DMS 273 (cell line): ENCODE measurements around the gene BRAF.
"Not testable (repeated sequence)": the region's sequence is repeated elsewhere in the genome, so short reads cannot be mapped to it uniquely, and the experiment has no call there.

ENCODE experiments used
- DNase-seq: peaks from one replicate; lab custom pipeline; 2025; ENCODE audit not compliant: unreplicated experiment; lab: John Stamatoyannopoulos, UW

BRAF gene

DNA sequence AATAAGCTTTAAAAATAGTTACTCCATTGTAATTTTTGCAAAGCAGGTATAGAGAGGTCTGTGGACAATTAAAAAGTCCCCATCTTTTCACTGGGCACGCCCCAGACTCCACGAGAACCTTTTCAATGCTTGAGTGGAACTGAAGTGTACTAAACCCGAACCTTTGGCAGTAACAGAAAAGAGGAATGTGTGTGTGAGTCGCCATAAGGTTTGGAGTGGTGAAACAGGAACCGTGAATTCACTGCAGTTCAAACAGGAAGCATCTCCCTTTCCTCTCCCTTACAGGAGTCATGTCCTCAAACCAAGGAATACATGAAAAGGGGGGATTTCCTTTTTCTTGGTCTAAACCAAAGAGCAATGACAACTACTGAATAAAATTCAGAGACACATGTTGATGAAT is 205.0 kb downstream of the BRAF start:
- DNase-seq: no peak

- no peak for DNase-seq
Measured at GRCh38 chr7:140714331-140715040, 210.2 kb downstream of the BRAF start.

GRCh38 chr7:140712392-140712791 is 212.3 kb downstream of the BRAF start:
- not testable (repeated sequence) for DNase-seq

DNA sequence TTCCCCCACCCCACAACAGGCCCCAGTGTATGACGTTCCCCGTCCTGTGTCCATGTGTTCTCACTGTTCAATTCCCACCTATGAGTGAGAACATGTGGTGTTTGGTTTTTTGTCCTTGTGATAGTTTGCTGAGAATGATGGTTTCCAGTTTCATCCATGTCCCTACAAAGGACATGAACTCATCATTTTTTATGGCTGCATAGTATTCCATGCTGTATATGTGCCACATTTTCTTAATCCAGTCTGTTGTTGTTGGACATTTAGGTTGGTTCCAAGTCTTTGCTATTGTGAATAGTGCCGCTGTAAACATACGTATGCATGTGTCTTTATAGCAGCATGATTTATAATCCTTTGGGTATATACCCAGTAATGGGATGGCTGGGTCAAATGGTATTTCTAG is 216.0 kb downstream of the BRAF start:
- not testable (repeated sequence) for DNase-seq

DNA sequence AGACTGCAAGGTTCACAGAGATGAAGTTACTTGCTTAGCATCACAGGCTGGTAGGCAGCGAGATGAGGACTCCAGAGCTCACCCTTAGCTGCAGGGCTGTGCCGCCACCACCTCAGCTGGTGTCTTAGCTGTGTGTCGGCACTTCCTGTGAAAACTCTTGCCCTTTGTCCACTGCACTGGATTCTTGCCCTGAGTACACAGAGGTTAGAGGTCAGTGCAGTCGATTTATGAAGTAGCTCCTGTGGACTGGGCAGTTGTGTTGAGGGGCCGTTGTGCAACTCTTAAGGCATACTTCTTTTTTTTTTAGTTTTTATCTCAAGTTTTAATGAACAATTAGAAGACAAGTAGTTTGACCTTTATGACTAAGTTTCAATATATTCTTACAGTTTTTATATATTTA is 217.6 kb downstream of the BRAF start:
- DNase-seq: no peak

DNA sequence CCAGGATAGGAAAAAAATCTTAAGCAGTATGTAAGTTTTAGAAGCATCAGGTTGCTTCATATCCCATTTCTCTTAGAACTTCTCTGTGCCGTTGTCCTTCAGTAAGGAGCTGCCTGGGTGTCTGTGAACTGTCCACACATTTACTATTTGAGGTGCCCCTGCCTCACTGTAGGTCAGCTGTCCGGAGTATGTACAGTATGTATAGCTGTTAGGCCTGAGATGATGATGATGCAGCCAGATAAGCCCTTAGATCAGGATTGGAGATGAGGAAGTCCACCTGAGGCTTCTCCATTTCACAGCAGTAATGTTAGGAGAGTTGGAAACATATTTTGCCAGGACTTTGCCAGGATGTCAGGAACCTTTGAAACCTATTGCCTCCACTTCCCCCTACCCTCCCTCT is 220.5 kb downstream of the BRAF start:
- DNase-seq: no peak

DNA sequence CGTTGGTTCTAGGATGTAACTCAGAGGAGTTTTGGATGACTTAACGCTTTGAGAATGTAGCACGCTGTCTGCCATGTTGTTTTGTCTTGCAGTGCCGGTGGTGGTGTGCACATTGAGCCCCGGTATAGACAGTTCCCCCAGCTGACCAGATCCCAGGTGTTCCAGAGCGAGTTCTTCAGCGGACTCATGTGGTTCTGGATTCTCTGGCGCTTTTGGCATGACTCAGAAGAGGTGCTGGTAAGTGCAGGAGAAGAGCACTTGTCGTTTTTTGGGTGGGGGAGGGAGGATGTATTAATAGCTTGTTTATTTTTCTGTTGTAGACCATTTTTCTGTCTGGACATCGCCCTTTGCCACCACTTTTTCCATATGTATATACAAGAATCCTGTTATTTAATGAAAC is 222.0 kb downstream of the BRAF start:
- DNase-seq: no peak

GRCh38 chr7:140698477-140698876 is 226.3 kb downstream of the BRAF start:
- peak; percentile 42 for DNase-seq

DNA sequence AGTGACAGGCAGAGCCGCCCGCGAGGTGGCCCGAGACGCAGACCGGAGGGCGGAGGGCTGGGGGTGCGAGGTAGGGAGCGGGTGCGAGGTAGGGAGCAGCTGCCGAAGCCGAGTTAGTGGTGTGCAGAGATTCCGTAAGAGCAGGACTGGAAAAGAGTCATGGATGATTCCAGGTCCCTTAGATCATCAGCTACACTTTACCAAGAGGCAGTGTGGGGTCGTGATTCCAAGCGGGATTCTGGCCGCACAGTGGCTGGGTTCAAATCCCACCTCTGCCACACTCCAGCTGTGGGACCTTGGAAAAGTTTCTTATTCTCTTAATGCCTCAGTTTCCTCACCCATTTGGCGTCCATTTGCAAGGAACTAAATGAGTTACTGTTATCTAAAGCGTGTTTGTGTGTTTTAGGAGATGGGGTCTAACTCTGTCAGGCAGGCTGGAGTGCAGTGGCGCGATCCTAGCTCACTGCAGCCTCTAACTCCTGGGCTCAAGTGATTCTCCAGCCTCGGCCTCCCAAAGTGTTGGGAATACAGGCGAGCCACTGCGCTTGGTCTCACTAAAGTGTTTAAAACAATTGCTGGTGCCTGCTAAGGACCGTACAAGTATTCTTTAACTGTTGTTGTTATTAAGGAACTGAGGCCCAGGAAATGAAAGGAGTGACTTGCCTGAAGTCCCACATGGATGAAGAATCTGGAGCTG is 227.1 kb downstream of the BRAF start:
- DNase-seq: no peak

- DNase-seq: peak; percentile 96
Measured at GRCh38 chr7:140696680-140697446, 227.9 kb downstream of the BRAF start, which contains the start of gene NDUFB2. Gene NDUFB2 (plus strand): TSS chr7:140696708. CDS start chr7:140696745, 37 bp downstream.

GRCh38 chr7:140696024-140696679 is 228.6 kb downstream of the BRAF start:
- peak; percentile 99 for DNase-seq

- no peak for DNase-seq
Measured at GRCh38 chr7:140695381-140695780, 229.3 kb downstream of the BRAF start.

GRCh38 chr7:140694592-140694991 is 230.1 kb downstream of the BRAF start:
- DNase-seq: no peak

GRCh38 chr7:140693849-140694248 is 230.9 kb downstream of the BRAF start:
- DNase-seq: not testable (repeated sequence)

GRCh38 chr7:140691376-140692045 is 233.2 kb downstream of the BRAF start:
- DNase-seq: peak; percentile 46

- no peak for DNase-seq
Measured at GRCh38 chr7:140689199-140690152, 235.3 kb downstream of the BRAF start.

GRCh38 chr7:140688341-140688740 is 236.4 kb downstream of the BRAF start:
- DNase-seq: no peak

DNA sequence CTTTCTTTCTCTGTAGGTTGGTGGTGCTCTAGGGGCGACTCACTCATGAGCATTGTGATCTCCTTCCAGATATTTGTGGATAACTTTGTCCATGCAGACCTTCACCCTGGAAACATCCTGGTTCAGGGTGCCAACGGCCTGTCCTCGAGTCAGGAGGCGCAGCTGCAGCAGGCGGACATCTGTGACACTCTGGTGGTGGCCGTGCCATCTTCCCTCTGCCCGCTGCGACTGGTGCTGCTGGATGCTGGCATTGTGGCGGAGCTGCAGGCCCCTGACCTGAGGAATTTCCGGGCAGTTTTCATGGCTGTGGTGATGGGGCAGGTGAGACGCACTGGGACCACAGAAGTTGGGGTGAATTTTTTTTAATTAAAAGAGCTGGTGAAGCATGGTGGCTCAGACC is 237.8 kb downstream of the BRAF start:
- no peak for DNase-seq

DNA sequence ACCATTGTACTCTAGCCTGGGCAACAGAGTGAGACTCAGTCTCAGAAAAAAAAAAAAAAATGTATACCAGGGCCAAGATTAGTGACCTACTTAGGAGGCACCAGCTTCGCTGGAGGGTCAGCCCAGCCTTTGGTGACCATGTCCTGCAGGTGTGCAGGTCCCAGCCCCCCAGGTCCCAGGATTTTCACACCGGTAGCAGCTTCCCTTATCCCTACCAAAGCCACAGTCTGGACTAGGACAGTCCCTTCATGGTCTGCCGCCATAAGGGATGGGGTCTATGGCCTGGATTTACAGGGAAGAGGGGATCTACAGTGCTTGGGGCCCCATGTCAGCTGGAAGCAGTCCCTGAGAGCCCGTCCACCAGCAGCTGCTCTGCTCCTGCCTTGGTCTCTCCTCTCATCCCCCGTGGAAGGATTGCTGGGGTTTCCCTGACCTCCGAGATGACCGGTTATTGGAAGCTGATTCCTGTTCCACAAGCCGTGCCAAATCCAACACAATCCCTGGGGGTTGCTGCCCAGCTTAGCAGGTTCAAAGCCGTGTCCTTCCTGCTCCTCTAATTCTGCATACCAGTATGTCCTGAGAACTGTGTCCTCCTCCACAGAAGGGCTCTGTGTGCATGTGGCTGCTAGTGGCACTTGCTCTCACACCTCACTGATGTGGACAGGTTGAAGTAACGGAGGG is 239.2 kb downstream of the BRAF start:
- DNase-seq: no peak
